Small intestine (tissue), 7 donors: ENCODE data around the gene MOV10L1. TPM values are rescaled to one million over a fixed set of nuclear protein-coding genes. Genes with fewer than 3 reads are reported as not detected.

ENCODE experiments used
- DNase-seq, 2 donors: peaks; one replicate each; pipeline versions ENCODE4 v3.0.0 to v3.0.0-alpha.2; 2013
- FAIRE-seq: peaks from 2 replicates; lab custom pipeline; 2012; peaks lifted over from hg19 to GRCh38; lab: Jason Lieb, UNC
- H3K27ac ChIP-seq, 3 donors: one replicate each; pipeline ENCODE4 v1.5.1; 2013; ENCODE audit warnings: low read length in 2 of 3, mild to moderate bottlenecking in 2 of 3, control low read depth in 1 of 3, inconsistent platforms in 1 of 3, low read depth in 1 of 3, moderate library complexity in 1 of 3
- H3K27me3 ChIP-seq, 3 donors: one replicate each; pipeline ENCODE4 v1.6.1; 2013; ENCODE audit warnings: low read length in 3 of 3, inconsistent platforms in 1 of 3; ENCODE audit not compliant: control insufficient read depth in 3 of 3, insufficient read depth in 3 of 3
- H3K36me3 ChIP-seq, 3 donors: one replicate each; pipeline ENCODE4 v1.6.1; 2013; ENCODE audit warnings: low read length in 3 of 3, inconsistent platforms in 1 of 3, low read depth in 1 of 3, mild to moderate bottlenecking in 1 of 3, moderate library complexity in 1 of 3; ENCODE audit not compliant: control insufficient read depth in 3 of 3, insufficient read depth in 2 of 3
- H3K4me1 ChIP-seq, 3 donors: one replicate each; pipeline ENCODE4 v1.6.1; 2013; ENCODE audit warnings: low read length in 2 of 3, inconsistent platforms in 1 of 3, low read depth in 1 of 3, mild to moderate bottlenecking in 1 of 3, moderate library complexity in 1 of 3; ENCODE audit not compliant: control insufficient read depth in 3 of 3, insufficient read depth in 2 of 3
- H3K4me3 ChIP-seq, 3 donors: one replicate each; pipeline ENCODE4 v1.5.1; 2013; ENCODE audit warnings: low read length in 3 of 3, control low read depth in 1 of 3, inconsistent platforms in 1 of 3, low read depth in 1 of 3, mild to moderate bottlenecking in 1 of 3, moderate library complexity in 1 of 3
- H3K9me3 ChIP-seq, 2 donors: one replicate each; pipeline ENCODE4 v1.6.1; 2013; ENCODE audit warnings: low read depth in 1 of 2, low read length in 1 of 2; ENCODE audit not compliant: control insufficient read depth in 2 of 2, insufficient read depth in 1 of 2
- WGBS, 3 donors: extraction: QIAGEN DNeasy Blood & Tissue Kit; methylation state at CpG; one replicate each; pipeline ENCODE4 v1.1.7; 2013; 5-methylcytosine and 5-hydroxymethylcytosine counted together
- polyA plus RNA-seq, 4 donors: library from polyadenylated mRNA; stranded (reverse) in 3 of 4; unstranded in 1 of 4; fragments of 200-250 nt in 3 of 4; fragments of 120-200 nt in 1 of 4; gene quantifications; one replicate each; pipeline versions ENCODE4 v1.2.1 to v1.2.3, GENCODE V29; 2013
- donor health status: healthy with polysubstance abuse.
- donor health status: control.
- donor health status: control.
- donor health status: Bipolar disorder and iron deficiency.
- donor health status: healthy.

The MOV10L1 gene
- polyA plus RNA-seq, 4 donors: 0.19 to 2.1 TPM; not detected in 2

- DNase-seq (no peak), FAIRE-seq (no peak)
- Histone ChIP-seq H3K4me3 (no peak overlapping the region), H3K27me3 (peaks cover 0 to 29% (median 12%) of the 10 kb centered on the region in 3 donors), H3K36me3 (no peaks in the 10 kb centered on the region), H3K9me3 (no peaks in the 10 kb centered on the region), H3K4me1 (no peaks in the 10 kb centered on the region), H3K27ac (no peak overlapping the region)
- WGBS, 3 donors: 88 to 91% (median 90%) methylated on average over 19 of the region's 19 CpGs
Observed at GRCh38 chr22:50062509-50063135, 27.2 kb upstream of the MOV10L1 start.

DNA sequence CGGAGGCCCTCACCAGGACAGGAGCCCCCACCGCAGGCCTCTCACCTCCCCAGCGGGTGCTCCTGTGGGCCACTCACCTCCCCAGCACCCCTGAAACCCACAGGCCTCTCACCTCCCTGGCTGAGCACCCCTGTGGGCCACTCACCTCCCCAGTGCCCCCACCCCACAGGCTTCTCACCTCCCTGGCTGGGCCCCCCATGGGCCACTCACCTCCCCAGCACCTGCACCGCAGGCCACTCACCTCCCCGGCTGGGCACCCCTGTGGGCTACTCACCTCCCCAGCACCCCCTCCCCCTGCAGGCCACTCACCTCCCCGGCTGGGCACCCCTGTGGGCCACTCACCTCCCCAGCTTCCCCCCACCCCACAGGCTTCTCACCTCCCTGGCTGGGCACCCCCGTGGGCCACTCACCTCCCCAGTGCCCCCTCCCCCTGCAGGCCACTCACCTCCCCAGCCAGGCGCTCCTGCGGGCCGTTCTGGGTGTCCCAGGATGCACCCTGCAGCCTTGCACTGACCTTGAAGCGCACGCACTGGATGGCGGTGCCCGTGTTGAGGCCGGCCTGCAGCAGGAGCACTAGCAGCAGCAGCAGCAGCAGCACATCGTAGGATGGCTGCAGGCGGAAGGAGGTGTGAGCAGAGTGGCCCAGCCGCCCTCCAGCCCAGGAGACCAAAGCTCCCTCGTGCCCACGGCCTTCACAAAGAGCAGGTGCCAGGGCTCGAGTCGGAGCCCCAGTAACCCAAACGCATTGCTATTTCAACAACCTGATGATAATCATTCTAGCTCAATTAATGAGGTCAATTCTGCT, 26.0 kb upstream of the MOV10L1 start:
- no peak overlapping the region for H3K4me3 ChIP-seq
- DNase-seq (no peak), FAIRE-seq (no peak)
- WGBS, 3 donors: 74 to 80% (median 75%) methylated on average over 21 to 23 of the region's 23 CpGs
- H3K36me3 ChIP-seq: no peaks in the 10 kb centered on the region
- H3K27ac ChIP-seq: no peak overlapping the region
- H3K4me1 ChIP-seq: no peaks in the 10 kb centered on the region
- no peaks in the 10 kb centered on the region for H3K9me3 ChIP-seq
- H3K27me3 ChIP-seq: peaks cover 0 to 24% (median 9%) of the 10 kb centered on the region in 3 donors

- Histone ChIP-seq H3K27ac (no peak overlapping the region), H3K9me3 (no peaks in the 10 kb centered on the region), H3K36me3 (no peaks in the 10 kb centered on the region), H3K4me3 (no peak overlapping the region), H3K4me1 (no peaks in the 10 kb centered on the region), H3K27me3 (peaks cover 0 to 17% (median 8%) of the 10 kb centered on the region in 3 donors)
- DNase-seq (no peak), FAIRE-seq (no peak)
- 69 to 82% (median 78%) methylated on average over 18 of the region's 18 CpGs for WGBS, 3 donors
Observed at GRCh38 chr22:50064453-50064852, 25.4 kb upstream of the MOV10L1 start.

GRCh38 chr22:50067244-50067643, 22.6 kb upstream of the MOV10L1 start:
- Histone ChIP-seq H3K4me1 (no peaks in the 10 kb centered on the region), H3K27ac (no peak overlapping the region), H3K4me3 (no peak overlapping the region), H3K36me3 (no peaks in the 10 kb centered on the region), H3K9me3 (no peaks in the 10 kb centered on the region), H3K27me3 (no peaks in the 10 kb centered on the region)
- DNase-seq (no peak), FAIRE-seq (no peak)
- 72 to 80% (median 73%) methylated on average over 8 of the region's 8 CpGs for WGBS, 3 donors

DNA sequence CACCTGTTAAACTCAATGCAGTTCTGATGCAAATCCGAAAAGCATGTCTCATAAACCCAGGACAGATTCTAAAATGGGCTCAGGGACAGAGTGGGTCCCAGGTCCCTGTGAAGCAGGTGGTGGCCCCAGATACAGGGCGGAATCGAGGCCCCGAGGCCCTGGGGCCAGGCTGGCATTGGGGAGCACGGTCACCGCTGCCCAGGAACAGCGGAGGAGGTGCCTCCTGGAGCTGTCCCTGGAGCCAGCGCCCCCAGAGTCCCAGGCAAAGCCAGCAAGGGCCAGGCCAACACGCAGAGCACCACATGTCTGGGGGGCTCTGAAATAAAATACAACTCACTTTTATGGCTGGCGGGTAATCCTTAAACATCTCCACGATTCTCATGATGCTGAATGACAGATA, 21.7 kb upstream of the MOV10L1 start:
- WGBS, 3 donors: 80 to 89% (median 86%) methylated on average over 11 of the region's 11 CpGs
- Histone ChIP-seq H3K9me3 (no peaks in the 10 kb centered on the region), H3K4me3 (no peak overlapping the region), H3K4me1 (no peaks in the 10 kb centered on the region), H3K27me3 (no peaks in the 10 kb centered on the region), H3K27ac (no peak overlapping the region), H3K36me3 (no peaks in the 10 kb centered on the region)
- no peak for FAIRE-seq
- no peak for DNase-seq

DNA sequence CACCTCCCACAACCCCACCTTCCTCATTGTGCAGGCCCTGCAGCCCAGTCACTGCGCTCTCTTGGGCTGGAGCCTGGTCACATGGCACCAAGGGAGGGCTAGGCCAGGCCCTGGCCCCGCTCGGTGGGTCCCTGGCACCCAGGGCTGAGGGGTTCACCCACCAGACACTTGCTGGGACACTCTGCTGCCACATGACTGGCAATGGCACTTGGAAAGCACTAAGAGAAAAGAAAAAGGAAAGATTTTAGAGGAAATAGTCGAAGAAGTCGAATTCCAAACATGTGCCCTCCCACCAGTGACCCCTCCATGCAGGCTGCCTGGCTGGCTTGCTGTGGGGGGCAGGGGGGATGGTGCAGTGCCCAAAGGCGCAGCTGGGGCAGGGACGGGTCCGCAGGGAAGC, 19.4 kb upstream of the MOV10L1 start:
- Histone ChIP-seq H3K9me3 (no peaks in the 10 kb centered on the region), H3K27ac (no peak overlapping the region), H3K36me3 (no peaks in the 10 kb centered on the region), H3K4me3 (no peak overlapping the region), H3K27me3 (no peaks in the 10 kb centered on the region), H3K4me1 (no peaks in the 10 kb centered on the region)
- WGBS, 3 donors: 78 to 82% (median 81%) methylated on average over 8 of the region's 8 CpGs
- no peak for FAIRE-seq
- DNase-seq: no peak

GRCh38 chr22:50071432-50072166, 18.2 kb upstream of the MOV10L1 start:
- DNase-seq (no peak), FAIRE-seq (no peak)
- Histone ChIP-seq H3K4me3 (no peak overlapping the region), H3K36me3 (no peaks in the 10 kb centered on the region), H3K4me1 (no peaks in the 10 kb centered on the region), H3K27ac (no peak overlapping the region), H3K27me3 (no peaks in the 10 kb centered on the region), H3K9me3 (no peaks in the 10 kb centered on the region)
- 81 to 86% (median 85%) methylated on average over 14 of the region's 14 CpGs for WGBS, 3 donors

DNA sequence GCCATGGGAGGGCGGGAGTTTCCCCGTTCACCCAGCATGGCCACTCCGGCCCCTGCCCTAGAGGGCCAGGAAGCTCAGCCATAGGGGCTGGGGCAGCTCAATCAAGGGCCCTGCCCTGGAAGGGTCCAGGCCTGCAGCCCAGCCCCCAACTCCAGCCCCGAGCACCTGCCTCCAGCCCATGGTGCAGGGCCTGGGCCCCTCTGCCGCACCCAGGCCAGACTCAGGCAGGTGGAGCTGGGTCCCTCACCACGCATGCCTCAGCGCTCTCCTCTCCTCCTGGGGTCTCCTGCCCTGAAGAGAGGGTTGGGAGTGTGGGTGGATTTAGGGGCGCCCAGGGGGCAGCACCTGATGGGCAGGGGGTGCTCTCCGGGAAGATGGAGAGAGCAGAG, 17.6 kb upstream of the MOV10L1 start:
- 85 to 91% (median 91%) methylated on average over 9 of the region's 9 CpGs for WGBS, 3 donors
- H3K4me3 ChIP-seq: no peak overlapping the region
- no peaks in the 10 kb centered on the region for H3K27me3 ChIP-seq
- DNase-seq (no peak), FAIRE-seq (no peak)
- H3K4me1 ChIP-seq: no peaks in the 10 kb centered on the region
- no peaks in the 10 kb centered on the region for H3K36me3 ChIP-seq
- H3K9me3 ChIP-seq: no peaks in the 10 kb centered on the region
- no peak overlapping the region for H3K27ac ChIP-seq
